ENCODE data around the gene ECHDC3. TPM values are rescaled to one million over a fixed set of nuclear protein-coding genes. Genes with fewer than 3 reads are reported as not detected.

Gene ECHDC3
- total RNA-seq, 1 donor from 2014 or later: 2.1 TPM

DNA sequence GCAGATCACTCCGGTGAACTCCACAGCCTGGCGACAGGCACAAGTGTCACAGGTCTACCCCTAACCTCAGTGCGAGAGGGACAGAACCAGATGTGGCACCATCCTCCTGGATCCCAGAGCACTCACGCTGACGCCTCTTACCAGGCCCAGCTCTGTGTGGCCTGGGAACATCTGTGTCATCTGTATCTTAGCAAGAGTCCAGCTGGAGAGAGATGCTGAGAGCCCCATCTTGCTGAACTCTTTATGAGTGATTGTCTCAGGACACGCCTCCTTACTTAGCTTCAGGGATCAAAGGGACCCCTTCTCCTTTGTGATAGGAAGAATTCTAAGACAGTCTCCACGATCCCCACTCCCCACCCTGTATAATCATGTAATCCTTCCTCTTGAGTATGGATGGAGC lies 71.0 kb downstream of the ECHDC3 start:
- H3K4me3 ChIP-seq: no peak overlapping the region
- H3K4me1 Mint-ChIP-seq: peaks cover 9% of the 10 kb centered on the region
- H3K27ac ChIP-seq: no peak overlapping the region
- H3K36me3 Mint-ChIP-seq: no peaks in the 10 kb centered on the region
- peaks cover 4% of the 10 kb centered on the region for H3K27me3 Mint-ChIP-seq (ENCODE audit: insufficient read depth, low read depth)
- H3K9ac ChIP-seq: no peak overlapping the region
- no peaks in the 10 kb centered on the region for H3K27me3 ChIP-seq
- TF ChIP-seq CTCF (IDR thresholded peaks at IDR 0.05) (no peak), EZH2phosphoT487 (IDR thresholded peaks at IDR 0.05) (no peak), EZH2 (IDR thresholded peaks at IDR 0.05) (no peak)
- no peak overlapping the region for H2AFZ ChIP-seq (replicated peaks)
- H3K4me2 ChIP-seq: no peak overlapping the region
- H3K9me3 ChIP-seq (ENCODE audit: low read depth): no peaks in the 10 kb centered on the region
- no peaks in the 10 kb centered on the region for H4K20me1 ChIP-seq (ENCODE audit: low read depth)
- H3K4me1 ChIP-seq: peaks cover 11% of the 10 kb centered on the region
- no peak for DNase-seq (ENCODE audit: low spot score)
- H3K36me3 ChIP-seq: no peaks in the 10 kb centered on the region
- H3K79me2 ChIP-seq (ENCODE audit: low read depth): no peaks in the 10 kb centered on the region
- no peak overlapping the region for H3K27ac Mint-ChIP-seq
- peaks cover 5% of the 10 kb centered on the region for H3F3A ChIP-seq (ENCODE audit: low read depth)
- H3K9me3 Mint-ChIP-seq: no peaks in the 10 kb centered on the region
- H3K4me3 Mint-ChIP-seq: no peak overlapping the region

Other genes starting within 250 kb of the ECHDC3 start
- gene USP6NL, start 130.7 kb upstream of the ECHDC3 start, total RNA-seq (ENCODE audit: low replicate concordance): 34.0 and 39.9 TPM in 2 replicates
- gene PROSER2, start 81.0 kb downstream of the ECHDC3 start, total RNA-seq (ENCODE audit: low replicate concordance): 2.0 and 2.3 TPM in 2 replicates

Data from neural progenitor cell (in vitro differentiated cells).